H1 (cell line): Measurements from ENCODE around the gene MTPN. TPM values are rescaled to one million over a fixed set of nuclear protein-coding genes. Genes with fewer than 3 reads are reported as not detected.

Experiments
- EZH2 ChIP-seq: fragments of 200-600 bp; sonication (generic); IDR thresholded peaks from 2 replicates; pipeline ENCODE4 v1.7.1; 2012; ENCODE audit warnings: low read depth, mild to moderate bottlenecking, moderate library complexity, low read length, inconsistent platforms; ENCODE audit not compliant: severe bottlenecking
- polyA plus RNA-seq, 7 experiments: library from polyadenylated mRNA; depleted of rRNA in 3 of 7; stranded (reverse) in 5 of 7; unstranded in 2 of 7; fragments of >200 nt in 5 of 7; fragments of 200-250 nt in 2 of 7; gene quantifications; 1 replicate in 5 of 7; 2 replicates in 1 of 7; 4 replicates in 1 of 7; pipeline versions ENCODE4 v1.2.1 to v1.2.3, GENCODE V29; 2011 to 2013; ENCODE audit warnings: missing spikeins in 2 of 7, mixed read lengths in 2 of 7
- total RNA-seq: library from RNA; stranded (reverse); fragmentation: NEBNext Ultra II Directional; extraction: Animal tissue kit (Norgen Biotek cat#: 25700); gene quantifications from 2 replicates; pipeline ENCODE4 v1.2.1, GENCODE V29; 2021

Gene MTPN
- total and polyA plus RNA-seq, 2 of the 8 experiments (the other 6 are each of a cell fraction or from before 2014, with no cell fraction given): 33.0 to 101 TPM

GRCh38 chr7:135929249-135929648 is 47.9 kb downstream of the MTPN start (continued):
- TF ChIP-seq EZH2: no peak
